Panc1 (cell line): Measurements from ENCODE around the gene RING1.

Experiments
- CTCF ChIP-seq: fragments of 450-650 bp; IDR thresholded peaks from 2 replicates; pipeline ENCODE4 v1.5.1; 2017; ENCODE audit warnings: mild to moderate bottlenecking
- REST ChIP-seq, 2 experiments: IDR thresholded peaks; 2 replicates each; pipeline ENCODE4 v1.6.1; 2011 to 2012; ENCODE audit warnings: low read depth in 2 of 2, control low read depth in 1 of 2, low read length in 1 of 2, mild to moderate bottlenecking in 1 of 2, moderate library complexity in 1 of 2; ENCODE audit not compliant: insufficient read depth in 1 of 2

- TF ChIP-seq REST (IDR thresholded peaks at IDR 0.05; ENCODE audit: insufficient read depth in 1 of 2, low read depth in 2 of 2, low read length in 1 of 2) (no peak), CTCF (no peak)
These were observed 29.4 kb downstream of the RING1 start for GRCh38 chr6:33237741-33238140.
